ENCODE data around the gene C1orf167. TPM values are rescaled to one million over a fixed set of nuclear protein-coding genes. Genes with fewer than 3 reads are reported as not detected.

Gene C1orf167
- total and polyA plus RNA-seq, 2 of the 8 experiments (the other 6 are each of a cell fraction or from before 2014, with no cell fraction given): 0.70 to 1.3 TPM

DNA sequence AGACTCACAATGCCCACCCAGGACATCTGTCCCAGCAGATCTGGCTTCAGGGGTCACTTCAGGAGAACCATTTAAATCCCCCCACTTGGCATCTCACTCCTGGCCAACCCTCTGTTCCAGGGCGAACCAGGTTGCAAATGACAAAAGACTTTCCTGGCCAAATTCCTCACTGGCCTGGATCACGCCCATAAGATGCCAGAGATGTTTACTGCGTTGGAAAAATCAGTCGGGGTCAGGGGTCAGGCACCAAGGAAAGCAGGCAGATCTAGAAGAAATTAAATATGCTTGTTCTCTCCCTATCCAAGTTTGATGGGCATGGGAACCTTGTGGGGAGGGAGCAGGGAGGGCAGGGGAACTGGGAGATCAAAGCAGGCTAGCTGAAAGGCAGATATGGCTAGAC lies 40.7 kb upstream of the C1orf167 start:
- FAIRE-seq: no peak
- Histone ChIP-seq H2BK15ac (ENCODE audit: low read length) (no peak overlapping the region), H2AK5ac (ENCODE audit: low read depth, low read length) (no peak overlapping the region), H2BK5ac (ENCODE audit: low read depth, low read length) (no peak overlapping the region), H3K79me2 (ENCODE audit: control insufficient read depth in 1 of 2, insufficient read depth in 2 of 2, low read length in 2 of 2) (no peaks in the 10 kb centered on the region), H3K36me3 (ENCODE audit: control insufficient read depth in 2 of 4, insufficient read depth in 4 of 4, low read length in 3 of 4) (no peaks in the 10 kb centered on the region), H4K5ac (ENCODE audit: insufficient read length, low read depth, low read length) (no peak overlapping the region), H3K4me3 (ENCODE audit: extremely low read depth in 1 of 4, insufficient read depth in 2 of 4, low read depth in 3 of 4, low read length in 4 of 4) (no peak overlapping the region), H2BK20ac (ENCODE audit: low read length) (no peak overlapping the region), H3K4me2 (ENCODE audit: insufficient read depth in 1 of 2, low read depth in 2 of 2, low read length in 2 of 2) (no peak overlapping the region), H3K23ac (ENCODE audit: insufficient read length) (no peak overlapping the region), H4K20me1 (replicated peaks in 1 of 2; ENCODE audit: control insufficient read depth in 1 of 2, insufficient read depth in 2 of 2, low read length in 2 of 2) (peaks cover 0 to 3% of the 10 kb centered on the region in 2 experiments), H3K9ac (replicated peaks in 1 of 4; ENCODE audit: extremely low read depth in 1 of 4, low read depth in 3 of 4, low read length in 3 of 4) (no peak overlapping the region), H3K27ac (ENCODE audit: low read depth, low read length) (no peak overlapping the region), H2AFZ (ENCODE audit: low read length) (no peak overlapping the region), H3K9me3 (ENCODE audit: insufficient read depth in 2 of 2, low read depth in 1 of 2, low read length in 1 of 2) (no peaks in the 10 kb centered on the region), H3K27me3 (replicated peaks in 1 of 4; ENCODE audit: control insufficient read depth in 3 of 4, extremely low read depth in 1 of 4, insufficient read depth in 3 of 4, low read length in 3 of 4) (no peaks in the 10 kb centered on the region), H3K23me2 (ENCODE audit: low read depth, low read length) (no peaks in the 10 kb centered on the region), H3K4ac (replicated peaks; ENCODE audit: insufficient read length, low read depth, low read length) (no peak overlapping the region), H4K8ac (ENCODE audit: extremely low read depth, insufficient read depth, low read length) (no peak overlapping the region; the same call in 1 of the 2 replicates), H4K91ac (replicated peaks; ENCODE audit: insufficient read length, low read length) (no peak overlapping the region), H3K14ac (ENCODE audit: insufficient read length) (no peak overlapping the region), H2BK12ac (ENCODE audit: low read depth, low read length) (no peak overlapping the region; the same call in 1 of the 2 replicates), H2BK120ac (replicated peaks; ENCODE audit: low read depth, low read length) (no peak overlapping the region), H3K56ac (replicated peaks; ENCODE audit: insufficient read length, low read depth, low read length) (no peak overlapping the region), H3K18ac (ENCODE audit: extremely low read depth, low read length) (no peak overlapping the region), H3K79me1 (ENCODE audit: low read depth, low read length) (no peaks in the 10 kb centered on the region), H3K4me1 (replicated peaks in 1 of 4; ENCODE audit: control insufficient read depth in 3 of 4, insufficient read depth in 4 of 4, low read length in 3 of 4) (peaks cover 0 to 11% (median 7%) of the 10 kb centered on the region in 4 experiments; a peak in 6 of 7 replicates)
- ChIA-PET CTCF (ENCODE audit: partially characterized antibody) (interaction anchor here (0.9 to 3.4 kb wide), 11 partner anchors 9 to 110 kb away, joined by 3 to 58 read pairs (median 7); no protein-coding TSS in a partner anchor), POLR2A (ENCODE audit: partially characterized antibody) (interaction anchor here (1.1 to 3.0 kb wide), 6 partner anchors 16 to 53 kb away, joined by 4 to 12 read pairs (median 6); partner anchors contain the start of gene DRAXIN)
- DNase-seq (ENCODE audit: low read depth in 1 of 2, low spot score in 2 of 2): no peak
- WGBS, 2 experiments (ENCODE audit: extremely low coverage in 1 of 2, insufficient coverage in 1 of 2, insufficient read length in 1 of 2, insufficient replicate concordance in 2 of 2, low coverage in 1 of 2, low lambda C conversion rate in 2 of 2, missing lambda C conversion rate in 1 of 2): 88% methylated on average over 4 of the region's 4 CpGs; no CpG with 5 or more reads in 1 of the 2 experiments
- no peak for TF ChIP-seq ASH2L (IDR thresholded peaks at IDR 0.05; ENCODE audit: low read length)
